ENCODE measurements around the gene CDK11B.
"Not testable (repeated sequence)": the region's sequence is repeated elsewhere in the genome, so short reads cannot be mapped to it uniquely, and the experiment has no call there.

DNA sequence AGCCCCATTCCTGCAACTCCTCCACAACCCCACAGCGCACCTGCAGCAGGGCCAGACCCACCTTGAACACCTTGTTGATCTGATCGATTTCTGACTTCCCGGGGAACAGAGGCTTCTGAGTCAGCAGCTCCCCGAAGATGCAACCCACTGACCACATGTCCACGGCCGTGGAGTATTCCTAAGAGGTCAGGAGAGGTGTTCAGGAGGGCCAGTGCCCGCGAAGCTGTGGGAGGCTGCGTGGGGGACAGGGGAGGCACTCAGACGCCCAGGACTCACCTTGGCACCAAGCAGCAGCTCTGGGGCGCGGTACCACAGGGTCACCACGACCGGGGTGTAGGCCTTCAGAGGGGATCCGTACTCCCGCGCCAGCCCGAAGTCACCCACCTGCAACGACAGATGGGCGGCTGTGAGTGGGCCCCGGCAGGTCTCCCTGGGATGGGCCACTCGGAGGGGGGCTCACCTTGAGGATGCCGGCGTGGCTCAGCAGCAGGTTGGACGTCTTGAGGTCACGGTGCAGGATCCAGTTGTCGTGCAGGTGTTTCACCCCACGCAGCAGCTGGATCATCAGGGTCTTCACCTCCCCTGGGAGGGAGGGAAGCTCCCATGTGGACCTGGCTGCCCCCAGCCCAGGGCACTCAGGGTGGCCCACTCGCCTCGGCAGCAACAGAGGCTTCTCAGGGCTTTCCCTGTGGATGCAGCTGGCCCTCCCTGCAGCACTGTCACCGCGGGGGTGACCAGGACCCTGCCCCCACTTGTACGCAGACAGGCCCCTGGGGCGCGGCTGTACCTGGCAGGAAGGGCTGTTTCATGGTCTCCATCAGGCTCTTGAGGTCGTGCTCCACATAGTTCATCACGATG lies 22.0 kb downstream of the CDK11B start:
- not testable (repeated sequence) for TF ChIP-seq CTCF (conservative IDR thresholded peaks at IDR 0.05; ENCODE audit: low read depth, low read length); EZH2 (IDR thresholded peaks at IDR 0.05; ENCODE audit: low read length, unreplicated experiment); EZH2phosphoT487 (IDR thresholded peaks at IDR 0.05; ENCODE audit: borderline replicate concordance, low read length)

Measured in PC-3 (cell line).